ENCODE measurements around the gene ANKRD6.

DNA sequence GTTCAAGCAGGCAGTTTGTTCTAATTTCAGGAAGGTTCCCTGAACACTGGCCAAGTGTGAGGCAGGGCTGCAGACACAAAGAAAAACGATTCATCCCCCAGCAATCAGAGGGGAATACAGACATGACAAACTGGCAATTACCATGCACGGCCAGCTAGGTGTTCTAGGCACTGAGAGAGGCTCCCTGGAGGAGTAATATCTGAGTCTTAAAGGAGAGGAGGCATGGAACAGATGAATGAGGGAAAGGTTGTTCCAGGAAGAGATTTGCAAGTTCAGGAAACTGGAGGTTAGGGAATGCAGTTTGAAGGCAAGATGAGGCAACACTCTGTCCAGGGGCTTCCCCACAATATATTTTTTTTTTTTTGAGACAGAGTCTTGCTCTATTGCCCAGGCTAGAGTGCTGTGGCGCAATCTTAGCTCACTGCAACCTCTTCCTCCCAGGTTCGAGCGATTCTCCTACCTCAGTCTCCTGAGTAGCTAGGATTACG, 32.0 kb upstream of the ANKRD6 start:
- TF ChIP-seq, protein P1, sequence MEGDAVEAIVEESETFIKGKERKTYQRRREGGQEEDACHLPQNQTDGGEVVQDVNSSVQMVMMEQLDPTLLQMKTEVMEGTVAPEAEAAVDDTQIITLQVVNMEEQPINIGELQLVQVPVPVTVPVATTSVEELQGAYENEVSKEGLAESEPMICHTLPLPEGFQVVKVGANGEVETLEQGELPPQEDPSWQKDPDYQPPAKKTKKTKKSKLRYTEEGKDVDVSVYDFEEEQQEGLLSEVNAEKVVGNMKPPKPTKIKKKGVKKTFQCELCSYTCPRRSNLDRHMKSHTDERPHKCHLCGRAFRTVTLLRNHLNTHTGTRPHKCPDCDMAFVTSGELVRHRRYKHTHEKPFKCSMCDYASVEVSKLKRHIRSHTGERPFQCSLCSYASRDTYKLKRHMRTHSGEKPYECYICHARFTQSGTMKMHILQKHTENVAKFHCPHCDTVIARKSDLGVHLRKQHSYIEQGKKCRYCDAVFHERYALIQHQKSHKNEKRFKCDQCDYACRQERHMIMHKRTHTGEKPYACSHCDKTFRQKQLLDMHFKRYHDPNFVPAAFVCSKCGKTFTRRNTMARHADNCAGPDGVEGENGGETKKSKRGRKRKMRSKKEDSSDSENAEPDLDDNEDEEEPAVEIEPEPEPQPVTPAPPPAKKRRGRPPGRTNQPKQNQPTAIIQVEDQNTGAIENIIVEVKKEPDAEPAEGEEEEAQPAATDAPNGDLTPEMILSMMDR (IDR thresholded peaks at IDR 0.05; ENCODE audit: poor library complexity), result no peak
- TF ChIP-seq EZH2 (IDR thresholded peaks at IDR 0.05; ENCODE audit: borderline replicate concordance) (no peak), EZH2phosphoT487 (IDR thresholded peaks at IDR 0.05; ENCODE audit: low read depth, severe bottlenecking, unreplicated experiment) (no peak)
